Caco-2 (cell line): Measurements from ENCODE around the gene BAIAP3. TPM values are rescaled to one million over a fixed set of nuclear protein-coding genes. Genes with fewer than 3 reads are reported as not detected.

Source experiments
- BruUV-seq: library from RNA; stranded (reverse); fragments of 400-500 nt; replicated peaks from 2 replicates; lab custom pipeline; 2021; lab: Mats Ljungman, UMichigan
- CTCF ChIA-PET: fragments of 300-600 bp; sonication (Branson Sonifier 250); formaldehyde crosslinking; loops from one replicate; lab custom pipeline; 2022; ENCODE audit warnings: antibody characterized with exemption; lab: Charles Lee
- POLR2A ChIA-PET: fragments of 300-600 bp; sonication (Branson Sonifier 250); formaldehyde crosslinking; loops from one replicate; lab custom pipeline; 2022; ENCODE audit warnings: antibody characterized with exemption; lab: Charles Lee
- DNase-seq, 2 experiments: peaks; one replicate each; pipeline versions ENCODE4 v3.0.0 to v3.0.0-alpha.2; 2020 to 2022
- H3K27me3 ChIP-seq: replicated peaks from 2 replicates; pipeline ENCODE4 v1.6.0; 2011; ENCODE audit warnings: low read length; ENCODE audit not compliant: control insufficient read depth, insufficient read depth
- H3K36me3 ChIP-seq: 2 replicates; pipeline ENCODE4 v1.5.1; 2011; ENCODE audit warnings: low read length; ENCODE audit not compliant: control insufficient read depth, insufficient read depth
- H3K4me1 ChIP-seq: fragments of 250-450 bp; sonication (Bioruptor Pico); 2 replicates; pipeline ENCODE4 v1.5.1; 2020; ENCODE audit warnings: mild to moderate bottlenecking
- H3K4me3 ChIP-seq: 2 replicates; pipeline ENCODE4 v1.5.1; 2011; ENCODE audit warnings: low read depth, mild to moderate bottlenecking, control low read depth, low read length
- H3K9me3 ChIP-seq: fragments of 250-450 bp; sonication (Bioruptor Pico); 2 replicates; pipeline ENCODE4 v1.5.1; 2020; ENCODE audit warnings: mild to moderate bottlenecking, moderate library complexity
- H3K27ac Mint-ChIP-seq: one replicate; pipeline ENCODE4 v1.8.0; 2022; ENCODE audit warnings: mixed read lengths; ENCODE audit not compliant: unreplicated experiment
- H3K27me3 Mint-ChIP-seq: one replicate; pipeline ENCODE4 v1.8.0; 2022; ENCODE audit warnings: mixed read lengths; ENCODE audit not compliant: insufficient read depth, unreplicated experiment
- H3K36me3 Mint-ChIP-seq: one replicate; pipeline ENCODE4 v1.8.0; 2022; ENCODE audit warnings: mild to moderate bottlenecking, mixed read lengths; ENCODE audit not compliant: insufficient read depth, unreplicated experiment
- H3K4me1 Mint-ChIP-seq: one replicate; pipeline ENCODE4 v1.8.0; 2022; ENCODE audit warnings: low read depth, mixed read lengths; ENCODE audit not compliant: unreplicated experiment
- H3K4me3 Mint-ChIP-seq: one replicate; pipeline ENCODE4 v1.8.0; 2022; ENCODE audit warnings: mild to moderate bottlenecking, moderate library complexity, mixed read lengths; ENCODE audit not compliant: unreplicated experiment
- H3K9me3 Mint-ChIP-seq: one replicate; pipeline ENCODE4 v1.8.0; 2022; ENCODE audit warnings: mixed read lengths; ENCODE audit not compliant: unreplicated experiment
- intact Hi-C: fragments of 100-400 bp; cut with micrococcal nuclease; formaldehyde crosslinking; loops from one replicate; pipeline ENCODE4 v1.10.0; 2022; ENCODE audit not compliant: unreplicated experiment
- total RNA-seq: library from RNA; stranded (reverse); gene quantifications from 2 replicates; pipeline ENCODE4 v1.2.3, GENCODE V29; 2022
- TF ChIP-seq, protein P1 (sequence below), 2 experiments: fragments of 200-600 bp in 1 of 2; IDR thresholded peaks; 1 replicate in 1 of 2; 2 replicates in 1 of 2; pipeline versions ENCODE4 v1.5.1 to v1.8.0; 2011 to 2022; ENCODE audit warnings: antibody characterized with exemption in 1 of 2, control low read depth in 1 of 2, inconsistent platforms in 1 of 2, low read depth in 1 of 2, low read length in 1 of 2, mild to moderate bottlenecking in 1 of 2, moderate library complexity in 1 of 2; ENCODE audit not compliant: insufficient read depth in 1 of 2, severe bottlenecking in 1 of 2, unreplicated experiment in 1 of 2

BAIAP3 gene
- total RNA-seq, 1 experiment from 2014 or later: 5.0 TPM

DNA sequence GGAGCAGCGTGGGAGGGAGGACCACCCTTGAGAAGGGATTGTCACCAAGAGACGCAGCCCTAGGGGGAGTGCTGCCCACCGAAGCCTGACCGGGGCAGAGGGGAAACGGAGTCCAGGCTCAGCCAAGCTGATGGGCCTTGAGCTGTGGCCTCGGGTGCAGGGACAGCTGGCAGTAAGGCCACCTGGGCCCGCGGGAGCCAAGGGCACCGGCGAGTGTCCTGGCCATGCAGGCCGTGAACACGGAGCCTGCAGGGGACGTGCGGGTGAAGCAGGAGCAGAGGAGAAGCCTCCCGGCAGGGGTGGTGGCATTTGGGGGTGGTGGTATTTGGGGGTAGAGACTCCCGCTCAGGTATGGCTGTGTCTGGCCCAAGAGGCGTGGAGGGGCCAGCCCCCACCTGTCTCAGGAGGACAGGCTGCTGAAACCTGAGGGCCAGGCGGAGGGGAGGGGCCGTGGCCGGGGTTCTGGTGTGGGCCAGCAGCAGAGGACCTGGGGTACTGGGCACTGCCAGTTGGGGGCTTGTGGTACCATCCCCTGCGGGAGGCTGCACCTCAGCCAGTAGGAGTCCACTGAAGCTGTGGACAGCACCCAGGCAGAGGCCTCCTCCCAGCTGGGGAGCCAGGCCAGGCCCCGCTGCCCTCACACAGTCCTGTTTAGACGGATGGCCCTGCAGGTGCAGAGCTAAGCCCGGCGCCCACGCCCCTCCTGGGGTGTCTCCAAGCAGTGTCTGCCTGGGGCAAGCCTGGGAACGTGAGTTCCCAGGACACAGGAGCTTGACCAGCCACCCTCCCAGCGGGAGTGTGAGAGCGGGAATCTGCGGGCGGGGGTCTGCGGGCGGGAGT is 22.8 kb downstream of the BAIAP3 start:
- Mint-ChIP-seq H3K4me3 (no peak overlapping the region), H3K27me3 (no peaks in the 10 kb centered on the region), H3K4me1 (peaks cover 11% of the 10 kb centered on the region), H3K27ac (peak overlapping the region; percentile 19), H3K9me3 (no peaks in the 10 kb centered on the region), H3K36me3 (peaks cover 67% of the 10 kb centered on the region)
- intact Hi-C loops: no loop called here
- TF ChIP-seq, protein P1, sequence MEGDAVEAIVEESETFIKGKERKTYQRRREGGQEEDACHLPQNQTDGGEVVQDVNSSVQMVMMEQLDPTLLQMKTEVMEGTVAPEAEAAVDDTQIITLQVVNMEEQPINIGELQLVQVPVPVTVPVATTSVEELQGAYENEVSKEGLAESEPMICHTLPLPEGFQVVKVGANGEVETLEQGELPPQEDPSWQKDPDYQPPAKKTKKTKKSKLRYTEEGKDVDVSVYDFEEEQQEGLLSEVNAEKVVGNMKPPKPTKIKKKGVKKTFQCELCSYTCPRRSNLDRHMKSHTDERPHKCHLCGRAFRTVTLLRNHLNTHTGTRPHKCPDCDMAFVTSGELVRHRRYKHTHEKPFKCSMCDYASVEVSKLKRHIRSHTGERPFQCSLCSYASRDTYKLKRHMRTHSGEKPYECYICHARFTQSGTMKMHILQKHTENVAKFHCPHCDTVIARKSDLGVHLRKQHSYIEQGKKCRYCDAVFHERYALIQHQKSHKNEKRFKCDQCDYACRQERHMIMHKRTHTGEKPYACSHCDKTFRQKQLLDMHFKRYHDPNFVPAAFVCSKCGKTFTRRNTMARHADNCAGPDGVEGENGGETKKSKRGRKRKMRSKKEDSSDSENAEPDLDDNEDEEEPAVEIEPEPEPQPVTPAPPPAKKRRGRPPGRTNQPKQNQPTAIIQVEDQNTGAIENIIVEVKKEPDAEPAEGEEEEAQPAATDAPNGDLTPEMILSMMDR (IDR thresholded peaks at IDR 0.05; ENCODE audit: insufficient read depth in 1 of 2, low read depth in 1 of 2, low read length in 1 of 2, severe bottlenecking in 1 of 2, unreplicated experiment in 1 of 2): no peak
- POLR2A ChIA-PET: no interaction called here
- Histone ChIP-seq H3K27me3 (no peaks in the 10 kb centered on the region), H3K4me1 (no peaks in the 10 kb centered on the region), H3K9me3 (no peaks in the 10 kb centered on the region), H3K36me3 (no peaks in the 10 kb centered on the region), H3K4me3 (no peak overlapping the region)
- no peak for DNase-seq
- no TSS peak for BruUV-seq
- CTCF ChIA-PET: interaction anchor here (0.6 kb wide), 1 partner anchor 14 kb away, joined by 4 read pairs; no protein-coding TSS in a partner anchor

DNA sequence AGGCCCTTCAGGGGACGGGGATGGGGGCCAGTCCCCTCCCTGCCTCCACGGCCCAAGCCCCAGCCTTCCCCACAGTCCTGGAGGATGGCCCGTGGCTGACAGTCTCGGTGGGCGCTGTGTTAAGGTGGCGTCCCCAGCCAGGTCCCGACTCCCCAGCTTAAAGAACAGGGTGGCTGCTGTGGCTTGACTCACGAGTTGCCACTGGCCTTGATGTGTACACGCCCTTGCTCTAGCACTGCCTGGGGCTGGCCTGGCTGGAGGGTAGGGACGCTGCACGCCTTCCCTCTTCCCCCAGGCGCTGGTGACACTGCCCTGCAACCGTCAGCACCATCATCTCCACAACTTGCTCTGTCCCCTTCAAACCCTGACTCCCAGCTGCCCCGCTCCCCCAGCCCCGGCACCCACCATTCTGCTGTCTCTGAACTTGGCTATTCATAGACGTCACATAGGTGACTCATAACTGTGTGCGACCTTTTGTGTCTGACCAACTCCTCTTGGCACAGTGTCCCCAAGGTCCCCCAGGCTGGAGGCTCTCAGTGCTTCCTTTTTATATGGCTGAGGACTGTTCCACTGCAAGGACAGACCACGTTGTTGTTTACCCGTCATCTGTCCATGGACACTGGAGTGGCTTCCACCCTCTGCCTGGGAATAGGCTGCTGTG is 24.6 kb downstream of the BAIAP3 start:
- Mint-ChIP-seq H3K27me3 (no peaks in the 10 kb centered on the region), H3K4me3 (no peak overlapping the region), H3K9me3 (no peaks in the 10 kb centered on the region), H3K4me1 (peaks cover 9% of the 10 kb centered on the region), H3K36me3 (peaks cover 60% of the 10 kb centered on the region), H3K27ac (no peak overlapping the region)
- ChIA-PET POLR2A (no interaction called here), CTCF (no interaction called here)
- Histone ChIP-seq H3K9me3 (no peaks in the 10 kb centered on the region), H3K4me1 (no peaks in the 10 kb centered on the region), H3K4me3 (no peak overlapping the region), H3K27me3 (no peaks in the 10 kb centered on the region), H3K36me3 (peaks cover 3% of the 10 kb centered on the region)
- BruUV-seq: no TSS peak
- no peak for DNase-seq
- TF ChIP-seq, protein P1 (IDR thresholded peaks at IDR 0.05; ENCODE audit: insufficient read depth in 1 of 2, low read depth in 1 of 2, low read length in 1 of 2, severe bottlenecking in 1 of 2, unreplicated experiment in 1 of 2): no peak
- intact Hi-C loops: no loop called here

DNA sequence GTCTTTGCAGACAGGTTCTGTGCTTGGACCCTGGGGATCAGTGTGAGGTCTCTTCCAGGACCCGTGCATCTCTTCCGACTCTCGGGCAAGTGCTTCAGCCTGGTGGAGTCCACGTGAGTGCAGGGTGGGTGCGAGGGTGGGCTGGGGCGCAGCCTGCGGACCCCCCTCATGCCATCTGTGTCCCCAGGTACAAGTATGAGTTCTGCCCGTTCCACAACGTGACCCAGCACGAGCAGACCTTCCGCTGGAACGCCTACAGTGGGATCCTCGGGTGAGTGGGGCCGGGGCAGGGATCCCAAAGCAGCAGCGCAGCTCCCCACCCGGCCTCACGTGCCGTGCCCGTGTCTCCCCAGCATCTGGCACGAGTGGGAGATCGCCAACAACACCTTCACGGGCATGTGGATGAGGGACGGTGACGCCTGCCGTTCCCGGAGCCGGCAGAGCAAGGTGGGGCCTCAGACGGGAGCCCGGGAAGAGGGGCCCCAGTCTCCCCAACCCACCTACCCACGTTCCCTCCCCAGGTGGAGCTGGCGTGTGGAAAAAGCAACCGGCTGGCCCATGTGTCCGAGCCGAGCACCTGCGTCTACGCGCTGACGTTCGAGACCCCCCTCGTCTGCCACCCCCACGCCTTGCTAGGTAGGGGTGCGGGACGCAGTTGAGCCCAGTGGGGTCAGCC is 28.4 kb downstream of the BAIAP3 start:
- BruUV-seq: no TSS peak
- Mint-ChIP-seq H3K36me3 (peaks cover 73% of the 10 kb centered on the region), H3K4me3 (no peak overlapping the region), H3K27ac (no peak overlapping the region), H3K27me3 (no peaks in the 10 kb centered on the region), H3K9me3 (no peaks in the 10 kb centered on the region), H3K4me1 (no peaks in the 10 kb centered on the region)
- Histone ChIP-seq H3K27me3 (no peaks in the 10 kb centered on the region), H3K36me3 (peaks cover 3% of the 10 kb centered on the region), H3K9me3 (no peaks in the 10 kb centered on the region), H3K4me3 (no peak overlapping the region), H3K4me1 (no peaks in the 10 kb centered on the region)
- TF ChIP-seq, protein P1 (IDR thresholded peaks at IDR 0.05; ENCODE audit: insufficient read depth in 1 of 2, low read depth in 1 of 2, low read length in 1 of 2, severe bottlenecking in 1 of 2, unreplicated experiment in 1 of 2): no peak
- ChIA-PET CTCF (no interaction called here), POLR2A (no interaction called here)
- intact Hi-C loops: no loop called here
- no peak for DNase-seq
